Esophagus muscularis mucosa (tissue), 3 donors: ENCODE data around the gene NAA80.

ENCODE experiments used
- CTCF ChIP-seq, 3 experiments: fragments of 200-600 bp in 2 of 3; fragments of 450-650 bp in 1 of 3; sonication (generic) in 2 of 3; IDR thresholded peaks; one replicate each; pipeline ENCODE4 v1.5.1; 2017 to 2019; ENCODE audit warnings: antibody characterized with exemption in 3 of 3, mild to moderate bottlenecking in 2 of 3, moderate library complexity in 1 of 3
- POLR2A ChIP-seq: fragments of 450-650 bp; IDR thresholded peaks from one replicate; pipeline ENCODE4 v1.6.1; 2017; ENCODE audit warnings: antibody characterized with exemption, moderate library complexity, mild to moderate bottlenecking, low read depth

- no peak for TF ChIP-seq POLR2A
- no peak for TF ChIP-seq CTCF (IDR thresholded peaks at IDR 0.05)
Measured at GRCh38 chr3:50258979-50259378, 40.2 kb downstream of the NAA80 start.
